RWPE2 (cell line): ENCODE measurements around the gene HMGXB4.
"Not testable (repeated sequence)": the region's sequence is repeated elsewhere in the genome, so short reads cannot be mapped to it uniquely, and the experiment has no call there.

Experiments
- ATAC-seq: fragments of 200-7000 bp; cut with Tn5 transposase; 3 replicates; pipeline ENCODE4 v1.9.1; 2021; ENCODE audit warnings: low read depth
- DNase-seq: peaks from one replicate; pipeline ENCODE4 v3.0.0-alpha.2; 2020; ENCODE audit warnings: low spot score
- H3K27ac ChIP-seq: fragments of 450-650 bp; 2 replicates; pipeline ENCODE4 v1.5.1; 2017; ENCODE audit warnings: mild to moderate bottlenecking; ENCODE audit not compliant: poor library complexity, severe bottlenecking
- H3K27me3 ChIP-seq: fragments of 250-450 bp; sonication (Bioruptor Pico); 2 replicates; pipeline ENCODE4 v1.5.1; 2021; ENCODE audit warnings: mild to moderate bottlenecking, moderate library complexity; ENCODE audit not compliant: insufficient read depth, poor library complexity, severe bottlenecking
- H3K36me3 ChIP-seq: fragments of 250-450 bp; sonication (Bioruptor Pico); 2 replicates; pipeline ENCODE4 v1.5.1; 2020; ENCODE audit warnings: low read depth, mild to moderate bottlenecking, moderate library complexity
- H3K4me1 ChIP-seq: fragments of 250-450 bp; sonication (Bioruptor Pico); 2 replicates; pipeline ENCODE4 v1.5.1; 2021; ENCODE audit warnings: mild to moderate bottlenecking, moderate library complexity; ENCODE audit not compliant: insufficient read depth, poor library complexity, severe bottlenecking
- H3K4me3 ChIP-seq: fragments of 250-450 bp; sonication (Bioruptor Pico); 2 replicates; pipeline ENCODE4 v1.5.1; 2021; ENCODE audit warnings: mild to moderate bottlenecking, moderate library complexity; ENCODE audit not compliant: severe bottlenecking
- H3K9me3 ChIP-seq: fragments of 250-450 bp; sonication (Bioruptor Pico); 2 replicates; pipeline ENCODE4 v1.5.1; 2021; ENCODE audit warnings: mild to moderate bottlenecking, moderate library complexity; ENCODE audit not compliant: severe bottlenecking
- CTCF ChIP-seq: fragments of 450-650 bp; IDR thresholded peaks from one replicate; pipeline ENCODE4 v1.5.1; 2017; ENCODE audit warnings: mild to moderate bottlenecking, moderate library complexity; ENCODE audit not compliant: poor library complexity, severe bottlenecking

HMGXB4 gene

GRCh38 chr22:35230417-35230816, 26.9 kb upstream of the HMGXB4 start:
- no peaks in the 10 kb centered on the region for H3K4me1 ChIP-seq
- no peak for TF ChIP-seq CTCF
- H3K9me3 ChIP-seq, result no peaks in the 10 kb centered on the region
- no peak overlapping the region for H3K27ac ChIP-seq
- ATAC-seq (no peak), DNase-seq (no peak)
- no peaks in the 10 kb centered on the region for H3K36me3 ChIP-seq
- no peak overlapping the region for H3K4me3 ChIP-seq
- no peaks in the 10 kb centered on the region for H3K27me3 ChIP-seq

GRCh38 chr22:35230839-35231584, 26.3 kb upstream of the HMGXB4 start:
- no peak overlapping the region for H3K4me3 ChIP-seq
- H3K27me3 ChIP-seq, result no peaks in the 10 kb centered on the region
- TF ChIP-seq CTCF, result no peak
- H3K9me3 ChIP-seq, result no peaks in the 10 kb centered on the region
- H3K36me3 ChIP-seq, result no peaks in the 10 kb centered on the region
- DNase-seq, result no peak
- no peak overlapping the region for H3K27ac ChIP-seq
- no peak for ATAC-seq
- no peaks in the 10 kb centered on the region for H3K4me1 ChIP-seq

- peak; percentile 69 for DNase-seq
- Histone ChIP-seq H3K4me1 (no peaks in the 10 kb centered on the region), H3K9me3 (no peaks in the 10 kb centered on the region), H3K27ac (no peak overlapping the region), H3K36me3 (no peaks in the 10 kb centered on the region), H3K4me3 (no peak overlapping the region), H3K27me3 (no peaks in the 10 kb centered on the region)
- peak; percentile 88 for TF ChIP-seq CTCF
- peak; percentile 93 for ATAC-seq
Measured at GRCh38 chr22:35231585-35232084, 25.7 kb upstream of the HMGXB4 start.

GRCh38 chr22:35238749-35239148, 18.5 kb upstream of the HMGXB4 start:
- not testable (repeated sequence) for DNase-seq, ATAC-seq, H3K9me3 ChIP-seq

GRCh38 chr22:35244507-35244906, 12.8 kb upstream of the HMGXB4 start:
- H3K27ac ChIP-seq, H3K27me3 ChIP-seq, H3K4me3 ChIP-seq, ATAC-seq, H3K36me3 ChIP-seq, H3K9me3 ChIP-seq, H3K4me1 ChIP-seq, DNase-seq: not testable (repeated sequence)

More at GRCh38 chr22:35238749-35239148, 18.5 kb upstream of the HMGXB4 start:
- not testable (repeated sequence) for H3K36me3 ChIP-seq, H3K4me3 ChIP-seq, H3K27me3 ChIP-seq, H3K4me1 ChIP-seq, H3K27ac ChIP-seq

- no peaks in the 10 kb centered on the region for H3K9me3 ChIP-seq
- TF ChIP-seq CTCF, result no peak
- DNase-seq (no peak), ATAC-seq (no peak)
- H3K27me3 ChIP-seq, result no peaks in the 10 kb centered on the region
- no peak overlapping the region for H3K4me3 ChIP-seq
- no peaks in the 10 kb centered on the region for H3K36me3 ChIP-seq
- H3K4me1 ChIP-seq, result no peaks in the 10 kb centered on the region
- H3K27ac ChIP-seq, result no peak overlapping the region
Measured at GRCh38 chr22:35250156-35250555, 7.1 kb upstream of the HMGXB4 start.
